Measurements from ENCODE around the gene RFLNA.

Gene RFLNA

GRCh38 chr12:124306686-124307555 is 12.0 kb downstream of the RFLNA start:
- TF ChIP-seq TEAD4 (IDR thresholded peaks at IDR 0.05) (no peak), FOXM1 (IDR thresholded peaks at IDR 0.05; ENCODE audit: borderline replicate concordance, low read depth) (no peak), USF1 (IDR thresholded peaks at IDR 0.05) (no peak), REST (IDR thresholded peaks at IDR 0.05; ENCODE audit: low read depth) (no peak), MAX (IDR thresholded peaks at IDR 0.05) (no peak), TAF1 (IDR thresholded peaks at IDR 0.05; ENCODE audit: low read depth) (no peak), CEBPB (IDR thresholded peaks at IDR 0.05) (no peak), EGR1 (IDR thresholded peaks at IDR 0.05) (no peak)

DNA sequence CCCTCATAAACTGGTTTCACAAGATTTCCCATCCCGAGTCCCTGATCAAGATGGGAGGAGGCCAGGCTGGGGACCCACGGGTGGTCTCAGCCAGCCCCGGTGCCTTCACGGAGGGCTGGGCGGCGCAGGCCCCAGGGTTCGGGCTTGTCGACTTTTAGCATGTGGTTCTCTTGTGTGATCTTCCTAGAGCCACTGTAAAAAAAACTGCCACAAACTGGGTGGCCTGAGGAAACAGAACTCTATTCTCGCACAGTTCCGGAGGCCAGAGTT is 12.6 kb downstream of the RFLNA start:
- TF ChIP-seq RAD21 (IDR thresholded peaks at IDR 0.05; ENCODE audit: low read depth) (no peak), TEAD4 (IDR thresholded peaks at IDR 0.05) (no peak), NFIC (IDR thresholded peaks at IDR 0.05) (no peak), ZBTB7A (IDR thresholded peaks at IDR 0.05; ENCODE audit: low read depth) (no peak), CEBPB (IDR thresholded peaks at IDR 0.05) (no peak), CREB1 (IDR thresholded peaks at IDR 0.05; ENCODE audit: low read depth) (no peak), TCF12 (IDR thresholded peaks at IDR 0.05; ENCODE audit: low read depth) (no peak), EP300 (IDR thresholded peaks at IDR 0.05; ENCODE audit: borderline replicate concordance) (no peak), USF1 (IDR thresholded peaks at IDR 0.05) (no peak), TAF1 (IDR thresholded peaks at IDR 0.05; ENCODE audit: low read depth) (no peak), MAX (IDR thresholded peaks at IDR 0.05) (no peak)

DNA sequence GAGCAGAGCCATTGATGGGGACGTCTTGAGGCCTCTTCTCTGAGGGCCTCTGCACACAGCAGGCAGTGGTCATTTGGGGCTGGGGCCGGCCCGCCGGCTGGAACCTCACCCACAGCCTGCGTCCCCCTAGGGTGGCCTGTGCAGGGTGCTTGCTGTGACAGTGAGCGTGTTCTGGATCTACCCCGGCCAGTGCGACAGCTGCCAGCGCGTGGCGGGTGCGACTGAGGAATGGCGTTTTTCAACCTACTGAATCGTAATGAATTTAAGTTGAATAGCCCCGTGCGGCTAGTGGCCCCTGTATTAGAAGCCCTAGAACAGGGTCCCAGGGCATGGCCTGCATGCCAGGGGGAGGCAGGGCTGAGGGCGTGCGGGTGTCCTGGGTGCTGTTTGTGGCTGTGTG is 13.8 kb downstream of the RFLNA start:
- TF ChIP-seq EGR1 (IDR thresholded peaks at IDR 0.05) (no peak), CEBPB (IDR thresholded peaks at IDR 0.05) (no peak), REST (IDR thresholded peaks at IDR 0.05; ENCODE audit: low read depth) (no peak)

DNA sequence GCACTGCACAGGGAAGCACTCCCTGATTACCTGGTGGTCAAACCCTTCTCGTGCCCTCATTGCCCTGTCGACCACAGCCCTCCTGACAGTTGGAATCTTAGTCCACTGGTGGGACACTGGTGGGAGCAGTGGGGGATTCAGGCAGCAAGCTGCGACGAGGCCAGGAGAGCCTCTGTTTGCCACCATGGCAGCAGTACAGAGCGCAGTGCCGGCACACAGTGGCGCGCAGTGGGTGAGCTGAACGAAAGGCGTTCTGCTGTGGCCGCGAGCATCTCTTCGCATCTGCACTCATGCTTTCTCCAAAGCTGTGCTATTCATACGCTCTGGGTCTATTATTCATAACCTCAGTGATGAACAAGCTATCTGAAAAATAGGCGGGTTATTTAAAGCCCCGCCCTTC is 14.3 kb downstream of the RFLNA start:
- TF ChIP-seq TAF1 (IDR thresholded peaks at IDR 0.05; ENCODE audit: low read depth) (no peak), CREB1 (IDR thresholded peaks at IDR 0.05; ENCODE audit: low read depth) (no peak), YY1 (IDR thresholded peaks at IDR 0.05; ENCODE audit: low read depth) (no peak), CEBPB (IDR thresholded peaks at IDR 0.05) (no peak), REST (IDR thresholded peaks at IDR 0.05; ENCODE audit: low read depth) (no peak), RAD21 (IDR thresholded peaks at IDR 0.05; ENCODE audit: low read depth) (no peak), EGR1 (IDR thresholded peaks at IDR 0.05) (no peak), ZBTB7A (IDR thresholded peaks at IDR 0.05; ENCODE audit: low read depth) (no peak), FOXM1 (IDR thresholded peaks at IDR 0.05; ENCODE audit: borderline replicate concordance, low read depth) (no peak)

- TF ChIP-seq REST (IDR thresholded peaks at IDR 0.05; ENCODE audit: low read depth): no peak
- no peak for TF ChIP-seq EP300 (IDR thresholded peaks at IDR 0.05; ENCODE audit: borderline replicate concordance)
- TF ChIP-seq MAX (IDR thresholded peaks at IDR 0.05): no peak
- TF ChIP-seq FOXM1 (IDR thresholded peaks at IDR 0.05; ENCODE audit: borderline replicate concordance, low read depth): no peak
- no peak for TF ChIP-seq ZBTB7A (IDR thresholded peaks at IDR 0.05; ENCODE audit: low read depth)
- no peak for TF ChIP-seq TAF1 (IDR thresholded peaks at IDR 0.05; ENCODE audit: low read depth)
- no peak for TF ChIP-seq CREB1 (IDR thresholded peaks at IDR 0.05; ENCODE audit: low read depth)
- TF ChIP-seq TCF12 (IDR thresholded peaks at IDR 0.05; ENCODE audit: low read depth): no peak
- no peak for TF ChIP-seq USF1 (IDR thresholded peaks at IDR 0.05)
- no peak for TF ChIP-seq RAD21 (IDR thresholded peaks at IDR 0.05; ENCODE audit: low read depth)
- no peak for TF ChIP-seq CEBPB (IDR thresholded peaks at IDR 0.05)
- TF ChIP-seq TEAD4 (IDR thresholded peaks at IDR 0.05): no peak
- no peak for TF ChIP-seq YY1 (IDR thresholded peaks at IDR 0.05; ENCODE audit: low read depth)
- no peak for TF ChIP-seq NFIC (IDR thresholded peaks at IDR 0.05)
- TF ChIP-seq EGR1 (IDR thresholded peaks at IDR 0.05): no peak
Measured at GRCh38 chr12:124309744-124310143, 14.9 kb downstream of the RFLNA start.

All from Ishikawa (cell line).